Measurements from ENCODE around the gene OR6C76. TPM values are rescaled to one million over a fixed set of nuclear protein-coding genes. Genes with fewer than 3 reads are reported as not detected.
A peak's percentile ranks its signal among the peaks of the same experiment; 100 is the strongest.
"Not testable (repeated sequence)": the region's sequence is repeated elsewhere in the genome, so short reads cannot be mapped to it uniquely, and the experiment has no call there.

OR6C76 gene
- total RNA-seq, 2 donors from 2014 or later = not detected

- TF ChIP-seq, protein P1, sequence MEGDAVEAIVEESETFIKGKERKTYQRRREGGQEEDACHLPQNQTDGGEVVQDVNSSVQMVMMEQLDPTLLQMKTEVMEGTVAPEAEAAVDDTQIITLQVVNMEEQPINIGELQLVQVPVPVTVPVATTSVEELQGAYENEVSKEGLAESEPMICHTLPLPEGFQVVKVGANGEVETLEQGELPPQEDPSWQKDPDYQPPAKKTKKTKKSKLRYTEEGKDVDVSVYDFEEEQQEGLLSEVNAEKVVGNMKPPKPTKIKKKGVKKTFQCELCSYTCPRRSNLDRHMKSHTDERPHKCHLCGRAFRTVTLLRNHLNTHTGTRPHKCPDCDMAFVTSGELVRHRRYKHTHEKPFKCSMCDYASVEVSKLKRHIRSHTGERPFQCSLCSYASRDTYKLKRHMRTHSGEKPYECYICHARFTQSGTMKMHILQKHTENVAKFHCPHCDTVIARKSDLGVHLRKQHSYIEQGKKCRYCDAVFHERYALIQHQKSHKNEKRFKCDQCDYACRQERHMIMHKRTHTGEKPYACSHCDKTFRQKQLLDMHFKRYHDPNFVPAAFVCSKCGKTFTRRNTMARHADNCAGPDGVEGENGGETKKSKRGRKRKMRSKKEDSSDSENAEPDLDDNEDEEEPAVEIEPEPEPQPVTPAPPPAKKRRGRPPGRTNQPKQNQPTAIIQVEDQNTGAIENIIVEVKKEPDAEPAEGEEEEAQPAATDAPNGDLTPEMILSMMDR (conservative IDR thresholded peaks at IDR 0.05) = peak; percentile 42
- not testable (repeated sequence) for H3K36me3 Mint-ChIP-seq (ENCODE audit: low read depth); H3K4me1 Mint-ChIP-seq; H3K9me3 ChIP-seq (ENCODE audit: control insufficient read depth, low read length); H3K27ac Mint-ChIP-seq; H3K36me3 ChIP-seq (ENCODE audit: control insufficient read depth, insufficient read depth, low read length); H3K4me3 ChIP-seq (ENCODE audit: low read length); H3K27ac ChIP-seq (ENCODE audit: low read depth, low read length); H3K4me1 ChIP-seq (ENCODE audit: control insufficient read depth, insufficient read depth, low read length); H3K9me3 Mint-ChIP-seq; H3K27me3 Mint-ChIP-seq (ENCODE audit: insufficient read depth); H3K9ac ChIP-seq (ENCODE audit: extremely low read depth, low read length, poor library complexity, severe bottlenecking); H3K27me3 ChIP-seq (ENCODE audit: control insufficient read depth, insufficient read depth, low read length, poor library complexity, severe bottlenecking)
- H3K4me3 Mint-ChIP-seq = peak overlapping the region; percentile 54
- DNase-seq = peak; percentile 54
- 97% methylated on average over 3 of the region's 6 CpGs; no CpG with 5 or more reads in 1 of the 2 experiments for WGBS, 2 experiments (ENCODE audit: insufficient coverage in 1 of 2, insufficient read length in 1 of 2)
Measured at GRCh38 chr12:55413498-55414388, 12.3 kb upstream of the OR6C76 start.

GRCh38 chr12:55414396-55414823 is 11.6 kb upstream of the OR6C76 start:
- not testable (repeated sequence) for H3K9ac ChIP-seq (ENCODE audit: extremely low read depth, low read length, poor library complexity, severe bottlenecking); H3K9me3 ChIP-seq (ENCODE audit: control insufficient read depth, low read length); H3K4me1 ChIP-seq (ENCODE audit: control insufficient read depth, insufficient read depth, low read length); H3K27ac Mint-ChIP-seq; H3K4me3 ChIP-seq (ENCODE audit: low read length); H3K36me3 Mint-ChIP-seq (ENCODE audit: low read depth); H3K27me3 Mint-ChIP-seq (ENCODE audit: insufficient read depth); H3K36me3 ChIP-seq (ENCODE audit: control insufficient read depth, insufficient read depth, low read length); H3K27me3 ChIP-seq (ENCODE audit: control insufficient read depth, insufficient read depth, low read length, poor library complexity, severe bottlenecking); H3K27ac ChIP-seq (ENCODE audit: low read depth, low read length); H3K9me3 Mint-ChIP-seq; H3K4me1 Mint-ChIP-seq
- H3K4me3 Mint-ChIP-seq = peak overlapping the region; percentile 54
- DNase-seq = peak; percentile 71
- WGBS, 2 experiments (ENCODE audit: insufficient coverage in 1 of 2, insufficient read length in 1 of 2) = 82 to 88% methylated on average over 5 to 9 of the region's 11 CpGs

DNA sequence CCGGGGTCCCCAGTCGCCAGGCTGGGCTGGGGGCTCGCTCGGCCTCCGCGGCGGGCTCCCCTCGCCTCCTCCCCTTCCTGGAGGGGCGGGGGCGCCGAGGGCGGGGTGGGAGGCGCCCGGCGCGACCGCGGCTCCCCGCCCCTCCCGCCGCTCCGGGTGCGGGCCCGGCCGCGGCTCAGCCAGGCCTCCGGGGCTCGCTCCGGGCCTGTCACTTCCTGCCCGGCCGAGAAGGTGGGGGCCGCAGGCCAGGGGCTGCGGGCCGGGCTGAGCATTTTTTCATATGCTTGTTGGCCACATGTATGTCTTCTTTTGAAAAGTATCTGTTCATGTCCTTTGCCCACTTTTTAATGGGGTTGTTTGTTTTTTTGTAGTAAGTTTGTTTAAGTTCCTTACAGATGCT is 11.2 kb upstream of the OR6C76 start:
- not testable (repeated sequence) for H3K9me3 Mint-ChIP-seq; H3K4me1 ChIP-seq (ENCODE audit: control insufficient read depth, insufficient read depth, low read length); H3K9me3 ChIP-seq (ENCODE audit: control insufficient read depth, low read length); H3K4me3 ChIP-seq (ENCODE audit: low read length); H3K36me3 ChIP-seq (ENCODE audit: control insufficient read depth, insufficient read depth, low read length); H3K27ac Mint-ChIP-seq; H3K27me3 ChIP-seq (ENCODE audit: control insufficient read depth, insufficient read depth, low read length, poor library complexity, severe bottlenecking); H3K36me3 Mint-ChIP-seq (ENCODE audit: low read depth); H3K27ac ChIP-seq (ENCODE audit: low read depth, low read length); H3K9ac ChIP-seq (ENCODE audit: extremely low read depth, low read length, poor library complexity, severe bottlenecking); H3K4me1 Mint-ChIP-seq; DNase-seq; H3K27me3 Mint-ChIP-seq (ENCODE audit: insufficient read depth)
- H3K4me3 Mint-ChIP-seq = peak overlapping the region; percentile 54
- 47% methylated on average over 7 of the region's 34 CpGs; no CpG with 5 or more reads in 1 of the 2 experiments for WGBS, 2 experiments (ENCODE audit: insufficient coverage in 1 of 2, insufficient read length in 1 of 2)

- Histone ChIP-seq H3K36me3 (ENCODE audit: control insufficient read depth, insufficient read depth, low read length) (no peaks in the 10 kb centered on the region), H3K27ac (ENCODE audit: low read depth, low read length) (no peak overlapping the region), H3K9me3 (ENCODE audit: control insufficient read depth, low read length) (no peaks in the 10 kb centered on the region), H3K9ac (ENCODE audit: extremely low read depth, low read length, poor library complexity, severe bottlenecking) (no peak overlapping the region), H3K27me3 (ENCODE audit: control insufficient read depth, insufficient read depth, low read length, poor library complexity, severe bottlenecking) (no peaks in the 10 kb centered on the region), H3K4me3 (ENCODE audit: low read length) (no peak overlapping the region), H3K4me1 (ENCODE audit: control insufficient read depth, insufficient read depth, low read length) (no peaks in the 10 kb centered on the region)
- no peaks in the 10 kb centered on the region for H3K9me3 Mint-ChIP-seq
- no peak for DNase-seq
- no peaks in the 10 kb centered on the region for H3K36me3 Mint-ChIP-seq (ENCODE audit: low read depth)
- TF ChIP-seq, protein P1 (conservative IDR thresholded peaks at IDR 0.05) = no peak
- peaks cover 6% of the 10 kb centered on the region for H3K4me1 Mint-ChIP-seq
- peaks cover 4% of the 10 kb centered on the region for H3K27me3 Mint-ChIP-seq (ENCODE audit: insufficient read depth)
- H3K27ac Mint-ChIP-seq = no peak overlapping the region
- H3K4me3 Mint-ChIP-seq = no peak overlapping the region
- WGBS, 2 experiments (ENCODE audit: insufficient coverage in 1 of 2, insufficient read length in 1 of 2) = 95% methylated on average over 1 of the region's 1 CpG; no CpG with 5 or more reads in 1 of the 2 experiments
Measured at GRCh38 chr12:55416961-55417360, 9.1 kb upstream of the OR6C76 start.
